HepG2 (cell line): ENCODE data around the gene YIPF7. TPM values are rescaled to one million over a fixed set of nuclear protein-coding genes. Genes with fewer than 3 reads are reported as not detected.

Experiments
- polyA plus RNA-seq, 8 experiments: library from polyadenylated mRNA; depleted of rRNA in 3 of 8; stranded (reverse) in 7 of 8; unstranded in 1 of 8; fragments of >200 nt; fragmentation: Illumina TruSeq in 4 of 8; extraction: Trizol in 4 of 8; gene quantifications; 2 replicates each; pipeline versions ENCODE4 v1.2.1 to v1.2.3, GENCODE V29; 2011 to 2016; ENCODE audit warnings: low read depth in 4 of 8, missing spikeins in 1 of 8, mixed read lengths in 1 of 8; ENCODE audit not compliant: insufficient read depth in 1 of 8
- total RNA-seq, 5 experiments: library from RNA; depleted of rRNA; stranded (reverse); fragments of >200 nt; fragmentation: Illumina TruSeq; extraction: Trizol; gene quantifications; 2 replicates each; pipeline ENCODE4 v1.2.3, GENCODE V29; 2016; ENCODE audit warnings: low read depth in 1 of 5

The YIPF7 gene
- total and polyA plus RNA-seq, 2 of the 13 experiments (the other 11 are each of a cell fraction or from before 2014, with no cell fraction given): 0.12 TPM; not detected in 1

Other genes starting within 250 kb of the YIPF7 start
- gene KCTD8, start 202.8 kb downstream of the YIPF7 start, total RNA-seq (2016; rRNA removed; fragmentation: Illumina TruSeq; extraction: Trizol): not detected in 2 replicates
- gene KCTD8, start 202.8 kb downstream of the YIPF7 start, polyA plus RNA-seq (2011; rRNA removed): not detected in 2 replicates
- 24.6 and 26.6 TPM in 2 replicates for gene GUF1, start 26.8 kb upstream of the YIPF7 start, total RNA-seq (2016; rRNA removed; fragmentation: Illumina TruSeq; extraction: Trizol)
- gene GUF1, start 26.8 kb upstream of the YIPF7 start, polyA plus RNA-seq (2011; rRNA removed): 8.7 and 10.3 TPM in 2 replicates
- gene GNPDA2, start 74.9 kb upstream of the YIPF7 start, total RNA-seq (2016; rRNA removed; fragmentation: Illumina TruSeq; extraction: Trizol): 9.0 and 11.5 TPM in 2 replicates
- 4.2 and 5.4 TPM in 2 replicates for gene GNPDA2, start 74.9 kb upstream of the YIPF7 start, polyA plus RNA-seq (2011; rRNA removed)